Measurements from ENCODE around the gene HSD11B2. TPM values are rescaled to one million over a fixed set of nuclear protein-coding genes. Genes with fewer than 3 reads are reported as not detected.

The HSD11B2 gene
- total and polyA plus RNA-seq, 2 donors (not counting 3 experiments of a cell fraction or from before 2014, with no cell fraction given): 0.10 TPM; not detected in 1

DNA sequence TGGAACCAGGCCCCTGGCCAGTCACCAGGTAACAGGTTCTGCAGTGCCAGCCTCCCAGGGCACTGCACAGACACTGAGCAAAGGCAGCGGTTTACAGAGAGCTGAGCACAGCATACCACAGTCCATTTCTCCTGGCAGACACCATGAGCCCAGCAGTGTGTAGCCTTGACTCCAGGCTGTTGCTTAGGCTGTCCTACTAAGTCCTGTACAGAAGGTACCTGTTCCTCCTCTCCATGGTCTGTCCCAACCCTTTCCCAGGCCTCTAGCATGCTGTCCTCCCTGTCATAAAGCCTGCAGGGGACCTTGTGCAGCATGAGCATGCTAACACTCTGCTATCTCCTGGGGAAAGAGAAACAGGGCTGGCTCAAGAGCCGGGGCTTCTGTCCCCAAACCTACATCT, 30.0 kb downstream of the HSD11B2 start:
- no peak overlapping the region for H3K4me3 ChIP-seq (replicated peaks in 1 of 3; ENCODE audit: insufficient read depth in 1 of 3, low read depth in 1 of 3, low read length in 3 of 3)
- H3K79me2 ChIP-seq (ENCODE audit: control insufficient read depth, insufficient read depth, low read length): peaks cover 10% of the 10 kb centered on the region
- no peak overlapping the region for H2AFZ ChIP-seq (ENCODE audit: low read depth, low read length)
- no peak overlapping the region for H3K27ac ChIP-seq (ENCODE audit: insufficient read depth, low read depth, low read length)
- H3K4me1 ChIP-seq (ENCODE audit: control insufficient read depth, extremely low read depth, insufficient read depth, low read length): peaks cover 17% of the 10 kb centered on the region
- no peaks in the 10 kb centered on the region for H4K20me1 ChIP-seq (replicated peaks; ENCODE audit: control insufficient read depth, extremely low read depth, insufficient read depth, low read length)
- ChIA-PET POLR2A (no interaction called here), CTCF (interaction anchor here (1.2 to 12.4 kb wide), 2 partner anchors 10 to 36 kb away, joined by 4 to 201 read pairs; no protein-coding TSS in a partner anchor)
- no TSS peak for BruUV-seq (replicated peaks)
- TF ChIP-seq MYC (IDR thresholded peaks at IDR 0.05; ENCODE audit: low read depth, low read length): no peak
- no peak for TF ChIP-seq EZH2 (IDR thresholded peaks at IDR 0.05; ENCODE audit: borderline replicate concordance, low read depth, low read length, severe bottlenecking)
- TF ChIP-seq, protein P1, sequence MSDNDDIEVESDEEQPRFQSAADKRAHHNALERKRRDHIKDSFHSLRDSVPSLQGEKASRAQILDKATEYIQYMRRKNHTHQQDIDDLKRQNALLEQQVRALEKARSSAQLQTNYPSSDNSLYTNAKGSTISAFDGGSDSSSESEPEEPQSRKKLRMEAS (IDR thresholded peaks at IDR 0.05; ENCODE audit: insufficient read depth, insufficient read length): no peak
- TF ChIP-seq, protein P2, sequence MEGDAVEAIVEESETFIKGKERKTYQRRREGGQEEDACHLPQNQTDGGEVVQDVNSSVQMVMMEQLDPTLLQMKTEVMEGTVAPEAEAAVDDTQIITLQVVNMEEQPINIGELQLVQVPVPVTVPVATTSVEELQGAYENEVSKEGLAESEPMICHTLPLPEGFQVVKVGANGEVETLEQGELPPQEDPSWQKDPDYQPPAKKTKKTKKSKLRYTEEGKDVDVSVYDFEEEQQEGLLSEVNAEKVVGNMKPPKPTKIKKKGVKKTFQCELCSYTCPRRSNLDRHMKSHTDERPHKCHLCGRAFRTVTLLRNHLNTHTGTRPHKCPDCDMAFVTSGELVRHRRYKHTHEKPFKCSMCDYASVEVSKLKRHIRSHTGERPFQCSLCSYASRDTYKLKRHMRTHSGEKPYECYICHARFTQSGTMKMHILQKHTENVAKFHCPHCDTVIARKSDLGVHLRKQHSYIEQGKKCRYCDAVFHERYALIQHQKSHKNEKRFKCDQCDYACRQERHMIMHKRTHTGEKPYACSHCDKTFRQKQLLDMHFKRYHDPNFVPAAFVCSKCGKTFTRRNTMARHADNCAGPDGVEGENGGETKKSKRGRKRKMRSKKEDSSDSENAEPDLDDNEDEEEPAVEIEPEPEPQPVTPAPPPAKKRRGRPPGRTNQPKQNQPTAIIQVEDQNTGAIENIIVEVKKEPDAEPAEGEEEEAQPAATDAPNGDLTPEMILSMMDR (IDR thresholded peaks at IDR 0.05; ENCODE audit: extremely low read depth in 1 of 2, insufficient read depth in 1 of 2, low read depth in 1 of 2, low read length in 2 of 2): no peak
- no peak for TF ChIP-seq JUN (IDR thresholded peaks at IDR 0.05; ENCODE audit: borderline replicate concordance, insufficient read depth, insufficient read length, low read depth)
- TF ChIP-seq GATA2 (IDR thresholded peaks at IDR 0.05; ENCODE audit: insufficient read depth, insufficient read length, low read depth, low read length): no peak
- TF ChIP-seq POLR2A (IDR thresholded peaks at IDR 0.05; ENCODE audit: low read depth, low read length): no peak
- no peak for TF ChIP-seq POLR2AphosphoS5 (IDR thresholded peaks at IDR 0.05; ENCODE audit: insufficient read depth, low read depth, low read length)
- TF ChIP-seq FOS (IDR thresholded peaks at IDR 0.05; ENCODE audit: borderline replicate concordance, insufficient read depth, low read length): no peak
- no peak overlapping the region for H3K9ac ChIP-seq (replicated peaks; ENCODE audit: extremely low read depth, insufficient read depth, low read length)
- H3K36me3 ChIP-seq (ENCODE audit: control insufficient read depth in 2 of 2, extremely low read depth in 1 of 2, insufficient read depth in 2 of 2, low read length in 2 of 2): peaks cover 0 to 5% of the 10 kb centered on the region in 2 experiments
- intact Hi-C loops (cut with micrococcal nuclease) (no loop called here), dilution Hi-C loops (cut with MboI; ENCODE audit: extremely low pct_ligation_motif_present, low sequenced_read_pairs) (no loop called here)
- H3K27me3 ChIP-seq (ENCODE audit: control insufficient read depth in 2 of 2, insufficient read depth in 2 of 2, low read length in 2 of 2): no peaks in the 10 kb centered on the region
- no peaks in the 10 kb centered on the region for H3K9me3 ChIP-seq (replicated peaks; ENCODE audit: control insufficient read depth, insufficient read depth, low read length)
- FAIRE-seq (no peak), DNase-seq (ENCODE audit: low read depth, low spot score) (no peak)
- no peak overlapping the region for H3K4me2 ChIP-seq (ENCODE audit: insufficient read depth, low read length)
- H3K9me1 ChIP-seq (replicated peaks; ENCODE audit: control insufficient read depth, extremely low read depth, insufficient read depth, low read length): no peaks in the 10 kb centered on the region
